ENCODE data around the gene COL8A2.
A peak's percentile ranks its signal among the peaks of the same experiment; 100 is the strongest.

Gene COL8A2

DNA sequence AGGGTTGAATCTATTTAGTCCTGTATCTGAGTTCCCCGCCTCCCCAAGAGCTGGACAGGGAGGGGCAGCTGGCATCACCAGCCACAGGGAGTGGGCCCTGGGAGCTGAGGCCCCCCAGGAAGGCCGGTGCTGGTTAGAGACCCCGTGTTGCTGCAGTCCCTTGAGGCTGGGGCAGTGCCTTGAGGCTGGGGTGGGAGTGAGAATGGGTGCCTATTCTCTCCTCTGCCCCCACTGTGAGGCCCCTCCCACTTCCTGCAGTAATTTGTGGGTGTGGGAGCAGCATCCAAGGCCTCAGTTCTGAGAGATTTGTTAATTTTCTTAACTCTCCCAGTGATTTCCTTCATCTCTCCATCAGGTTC is 26.8 kb upstream of the COL8A2 start:
- no peak overlapping the region for H3K4me3 ChIP-seq (replicated peaks in 1 of 2; ENCODE audit: low read depth in 2 of 2, low read length in 2 of 2)
- TF ChIP-seq, protein P1, sequence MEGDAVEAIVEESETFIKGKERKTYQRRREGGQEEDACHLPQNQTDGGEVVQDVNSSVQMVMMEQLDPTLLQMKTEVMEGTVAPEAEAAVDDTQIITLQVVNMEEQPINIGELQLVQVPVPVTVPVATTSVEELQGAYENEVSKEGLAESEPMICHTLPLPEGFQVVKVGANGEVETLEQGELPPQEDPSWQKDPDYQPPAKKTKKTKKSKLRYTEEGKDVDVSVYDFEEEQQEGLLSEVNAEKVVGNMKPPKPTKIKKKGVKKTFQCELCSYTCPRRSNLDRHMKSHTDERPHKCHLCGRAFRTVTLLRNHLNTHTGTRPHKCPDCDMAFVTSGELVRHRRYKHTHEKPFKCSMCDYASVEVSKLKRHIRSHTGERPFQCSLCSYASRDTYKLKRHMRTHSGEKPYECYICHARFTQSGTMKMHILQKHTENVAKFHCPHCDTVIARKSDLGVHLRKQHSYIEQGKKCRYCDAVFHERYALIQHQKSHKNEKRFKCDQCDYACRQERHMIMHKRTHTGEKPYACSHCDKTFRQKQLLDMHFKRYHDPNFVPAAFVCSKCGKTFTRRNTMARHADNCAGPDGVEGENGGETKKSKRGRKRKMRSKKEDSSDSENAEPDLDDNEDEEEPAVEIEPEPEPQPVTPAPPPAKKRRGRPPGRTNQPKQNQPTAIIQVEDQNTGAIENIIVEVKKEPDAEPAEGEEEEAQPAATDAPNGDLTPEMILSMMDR (IDR thresholded peaks at IDR 0.05; ENCODE audit: low read depth, low read length), result no peak
- DNase-seq (ENCODE audit: low read depth in 2 of 2), result peak; percentile 33 to 36

DNA sequence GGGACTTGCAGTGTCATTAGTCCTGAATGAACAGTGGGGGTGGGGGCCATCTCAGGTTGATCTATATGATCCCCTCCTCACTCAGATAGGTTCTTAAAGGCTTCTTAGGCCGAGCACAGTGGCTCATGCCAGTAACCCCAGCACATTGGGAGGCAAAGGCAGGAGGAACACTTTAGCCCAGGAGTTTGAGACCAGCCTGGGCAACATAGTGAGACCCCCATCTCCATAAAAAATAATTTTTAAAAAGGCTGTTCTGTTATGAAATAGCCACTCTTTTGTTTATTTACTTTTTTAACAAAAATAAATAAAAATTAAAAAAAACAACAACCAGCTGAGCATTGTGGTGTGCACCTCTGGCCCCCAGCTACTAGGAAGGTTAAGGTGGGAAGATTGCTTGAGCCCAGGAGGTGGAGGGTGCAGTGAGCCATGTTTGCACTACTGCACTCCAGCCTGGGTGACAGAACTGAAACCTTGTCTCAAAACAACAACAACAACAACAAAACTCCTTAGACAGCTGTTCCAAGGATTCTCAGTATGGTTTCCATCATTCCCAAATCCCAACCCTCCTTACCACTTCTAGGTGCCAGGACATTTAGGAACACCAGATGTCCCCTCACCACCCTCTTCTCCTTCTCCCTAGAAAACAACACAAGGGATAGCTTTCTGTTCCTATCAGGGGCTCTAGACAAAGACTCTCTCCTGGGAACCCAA is 26.3 kb upstream of the COL8A2 start:
- no peak overlapping the region for H3K4me3 ChIP-seq (replicated peaks in 1 of 2; ENCODE audit: low read depth in 2 of 2, low read length in 2 of 2)
- no peak for DNase-seq (ENCODE audit: low read depth in 2 of 2)
- TF ChIP-seq, protein P1 (IDR thresholded peaks at IDR 0.05; ENCODE audit: low read depth, low read length), result no peak

DNA sequence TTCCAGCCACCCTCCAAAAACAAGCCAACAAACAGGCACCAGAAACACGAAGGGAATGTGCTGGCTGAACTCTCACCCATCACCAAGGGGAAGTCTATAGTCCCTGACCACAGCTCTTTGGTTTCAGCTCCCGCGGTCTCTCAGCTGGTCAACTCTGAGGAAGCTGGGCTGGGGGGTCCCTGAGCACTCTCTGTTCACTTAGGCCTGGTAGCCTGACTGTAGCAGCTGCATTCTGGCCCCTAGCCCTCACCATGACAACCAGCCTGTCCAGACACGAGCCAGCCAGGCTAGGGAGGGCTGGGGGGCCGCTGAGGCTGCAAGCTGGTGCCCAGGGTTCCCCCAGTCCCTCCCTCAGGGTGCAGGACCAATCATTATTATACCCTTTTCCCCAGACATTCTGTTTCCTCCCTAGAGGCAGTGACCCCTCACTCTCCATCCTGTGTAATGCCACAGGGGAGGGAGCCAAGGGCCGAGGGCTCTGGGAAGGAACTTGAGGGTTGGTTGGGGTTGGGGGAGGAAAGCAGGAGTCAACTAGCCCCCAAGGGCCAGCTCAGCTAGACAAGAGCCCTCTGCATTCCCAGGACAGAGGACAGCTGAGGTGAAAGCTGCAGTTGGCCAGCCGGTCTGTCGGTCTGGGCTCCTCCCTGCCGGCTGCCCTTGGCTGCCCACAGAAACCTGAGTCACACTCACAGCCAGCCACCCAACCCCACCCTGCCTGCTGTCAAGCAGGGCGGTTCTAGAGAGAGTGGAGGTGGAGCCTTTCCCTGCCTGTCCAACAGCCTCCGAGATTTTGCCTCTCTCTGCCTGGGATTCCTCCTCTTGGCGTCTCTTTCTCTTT is 25.5 kb upstream of the COL8A2 start:
- DNase-seq (ENCODE audit: low read depth in 2 of 2), result peak; percentile 96 to 97
- H3K4me3 ChIP-seq (replicated peaks in 1 of 2; ENCODE audit: low read depth in 2 of 2, low read length in 2 of 2), result peak overlapping the region in 1 of 2 donors; percentile 19
- TF ChIP-seq, protein P1 (IDR thresholded peaks at IDR 0.05; ENCODE audit: low read depth, low read length), result no peak

DNA sequence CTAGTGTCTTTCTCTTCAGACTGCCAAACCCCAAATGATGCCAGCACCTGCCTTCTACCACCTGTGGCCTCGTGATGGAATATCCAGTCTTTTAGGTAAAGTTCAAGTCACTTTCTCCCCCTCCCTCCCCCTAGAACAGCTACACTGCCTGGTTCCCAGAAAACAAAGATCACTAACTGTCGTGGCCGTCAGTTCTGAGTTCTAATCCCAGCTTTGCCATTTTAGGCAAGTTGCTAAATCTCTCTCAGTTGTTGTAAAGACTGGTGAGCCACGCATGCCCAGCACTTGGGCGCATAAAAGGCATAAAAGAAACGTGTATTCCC is 24.9 kb upstream of the COL8A2 start:
- no peak overlapping the region for H3K4me3 ChIP-seq (replicated peaks in 1 of 2; ENCODE audit: low read depth in 2 of 2, low read length in 2 of 2)
- no peak for DNase-seq (ENCODE audit: low read depth in 2 of 2)
- TF ChIP-seq, protein P1 (IDR thresholded peaks at IDR 0.05; ENCODE audit: low read depth, low read length), result no peak

DNA sequence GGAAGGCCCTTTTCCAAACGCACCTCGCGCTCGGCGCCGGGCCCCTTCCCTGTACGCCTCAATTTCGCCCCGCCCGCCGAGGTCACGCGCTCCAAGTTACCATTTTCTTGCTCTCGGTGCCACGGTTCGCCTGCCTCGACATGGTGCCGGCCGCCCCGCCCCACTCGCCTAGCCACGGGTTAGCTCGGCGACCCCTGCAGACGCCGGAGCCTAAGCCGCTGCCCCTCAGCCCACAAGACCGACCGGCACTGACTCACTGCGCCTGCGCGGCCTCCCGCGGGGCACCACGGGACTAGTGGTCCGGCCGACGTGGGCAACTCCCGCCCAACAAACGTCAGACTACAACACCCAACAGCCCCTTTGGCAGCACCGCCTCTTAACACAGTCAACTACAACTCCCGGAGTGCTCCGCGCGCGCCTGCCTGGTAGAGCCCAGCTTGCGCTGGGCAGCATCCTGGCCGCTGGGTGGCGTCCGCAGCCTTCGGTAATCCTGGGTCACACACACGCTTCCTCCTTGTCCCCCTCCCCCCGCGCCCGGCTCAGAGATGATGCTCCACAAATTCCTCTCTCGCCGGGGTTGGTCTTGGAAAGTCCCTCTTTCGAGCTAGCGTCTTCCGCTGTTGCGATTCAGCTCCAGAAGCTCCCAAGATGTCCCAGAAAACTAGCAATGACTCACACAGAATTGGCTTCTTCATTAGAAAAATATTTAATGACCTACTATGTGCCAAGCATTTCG is 24.4 kb upstream of the COL8A2 start, which contains the start of gene TRAPPC3:
TRAPPC3 (minus strand) TSS at position 250 of the 736 bp plus-strand sequence; CDS start at position 142, 108 bp downstream.
- peak within 1 kb of the TSS; percentile 74 to 83 for H3K4me3 ChIP-seq (replicated peaks in 1 of 2; ENCODE audit: low read depth in 2 of 2, low read length in 2 of 2)
- DNase-seq (ENCODE audit: low read depth in 2 of 2), result peak; percentile 100
- TF ChIP-seq, protein P1 (IDR thresholded peaks at IDR 0.05; ENCODE audit: low read depth, low read length), result peak; percentile 95

DNA sequence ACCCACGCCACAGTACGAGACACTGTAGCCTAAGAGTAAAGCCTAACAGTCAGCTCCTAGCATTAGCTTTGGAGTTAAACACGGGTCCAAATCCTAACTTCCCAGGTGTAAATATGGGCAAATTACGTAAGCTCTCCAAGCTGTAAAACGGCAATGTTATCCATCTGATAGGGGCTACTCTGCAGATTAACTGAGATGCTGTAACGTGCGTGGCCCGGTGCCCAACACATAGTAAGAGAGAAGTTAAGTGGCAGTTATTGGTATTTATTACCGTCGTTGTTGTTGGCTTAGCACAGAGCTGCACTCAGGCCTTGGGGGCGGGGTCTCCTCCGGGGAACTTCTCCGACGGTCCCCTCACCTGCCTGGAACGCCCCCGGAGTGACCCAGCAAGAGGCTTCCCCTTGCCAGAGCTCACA is 23.8 kb upstream of the COL8A2 start:
- TF ChIP-seq, protein P1 (IDR thresholded peaks at IDR 0.05; ENCODE audit: low read depth, low read length), result no peak
- peak overlapping the region; percentile 74 to 83 for H3K4me3 ChIP-seq (replicated peaks in 1 of 2; ENCODE audit: low read depth in 2 of 2, low read length in 2 of 2)
- no peak for DNase-seq (ENCODE audit: low read depth in 2 of 2)
